UCSD-AML1 (cell line): Measurements from ENCODE around the gene SOX12.
"Not testable (repeated sequence)": the region's sequence is repeated elsewhere in the genome, so short reads cannot be mapped to it uniquely, and the experiment has no call there.

ENCODE experiments used
- DNase-seq: peaks from one replicate; lab custom pipeline; 2025; ENCODE audit not compliant: unreplicated experiment; lab: John Stamatoyannopoulos, UW

The SOX12 gene

GRCh38 chr20:328975-329695, 3.8 kb downstream of the SOX12 start:
- no peak for DNase-seq

GRCh38 chr20:329851-330232, 4.5 kb downstream of the SOX12 start:
- DNase-seq = no peak

- DNase-seq = peak; percentile 51
These were observed 5.1 kb downstream of the SOX12 start for GRCh38 chr20:330233-331149.

DNA sequence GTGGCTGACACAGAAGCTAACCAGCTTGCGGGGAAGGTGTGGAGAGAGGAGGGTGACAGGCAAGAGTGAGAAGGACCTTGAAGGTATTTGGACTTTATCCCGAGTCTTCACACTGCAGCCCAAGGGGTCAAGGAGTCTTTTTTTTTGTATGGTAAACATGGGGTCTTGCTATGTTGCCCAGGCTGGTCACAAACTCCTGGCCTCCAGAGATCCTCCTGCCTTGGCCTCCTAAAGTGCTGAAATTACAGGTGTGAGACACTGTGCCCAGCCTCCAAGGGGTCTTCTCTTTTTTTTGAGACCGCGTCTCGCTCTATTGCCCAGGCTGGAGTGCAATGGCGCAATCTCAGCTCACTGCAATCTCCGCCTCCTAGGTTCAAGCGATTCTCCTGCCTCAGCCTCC, 9.2 kb downstream of the SOX12 start:
- DNase-seq = no peak

- not testable (repeated sequence) for DNase-seq
These were observed 10.7 kb downstream of the SOX12 start for GRCh38 chr20:336040-336439.

DNA sequence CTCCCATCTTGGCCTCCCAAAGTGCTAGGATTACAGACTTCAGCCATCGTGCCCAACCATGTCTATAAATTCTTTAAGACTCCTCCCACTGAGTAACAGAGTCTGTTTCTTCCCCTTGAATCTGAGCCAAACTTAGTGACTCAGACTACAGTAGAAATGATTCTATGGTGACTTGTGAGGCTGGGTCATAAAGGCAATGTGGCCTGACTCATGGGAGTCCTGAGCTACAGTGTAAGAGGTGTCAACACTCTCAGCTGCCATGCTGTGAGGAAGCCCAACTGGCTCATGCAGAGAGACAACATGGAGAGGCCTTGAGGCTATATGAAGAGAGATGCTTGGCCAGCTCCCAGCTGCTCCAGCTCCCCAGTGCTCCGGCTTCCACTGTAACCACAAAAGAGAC, 16.3 kb downstream of the SOX12 start:
- DNase-seq = no peak

DNA sequence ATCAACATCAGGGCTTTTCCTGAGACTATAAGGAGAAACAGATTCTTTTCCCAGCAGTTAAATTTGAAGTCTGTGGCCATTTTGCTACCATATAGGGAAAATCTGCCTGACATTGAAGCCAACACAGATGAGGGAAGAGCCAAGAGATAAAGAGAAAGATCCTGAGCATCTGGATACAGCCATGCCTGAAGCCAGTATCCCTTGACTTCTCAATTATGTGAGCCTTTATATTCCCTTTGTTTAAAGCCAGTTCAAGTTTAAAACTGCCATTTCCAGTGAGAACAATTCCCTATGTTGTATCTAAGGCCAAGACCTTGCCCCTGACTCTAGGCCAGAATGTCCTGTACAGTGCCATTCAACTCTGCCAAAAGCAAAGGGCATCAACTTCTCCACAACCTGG, 17.8 kb downstream of the SOX12 start:
- no peak for DNase-seq

DNA sequence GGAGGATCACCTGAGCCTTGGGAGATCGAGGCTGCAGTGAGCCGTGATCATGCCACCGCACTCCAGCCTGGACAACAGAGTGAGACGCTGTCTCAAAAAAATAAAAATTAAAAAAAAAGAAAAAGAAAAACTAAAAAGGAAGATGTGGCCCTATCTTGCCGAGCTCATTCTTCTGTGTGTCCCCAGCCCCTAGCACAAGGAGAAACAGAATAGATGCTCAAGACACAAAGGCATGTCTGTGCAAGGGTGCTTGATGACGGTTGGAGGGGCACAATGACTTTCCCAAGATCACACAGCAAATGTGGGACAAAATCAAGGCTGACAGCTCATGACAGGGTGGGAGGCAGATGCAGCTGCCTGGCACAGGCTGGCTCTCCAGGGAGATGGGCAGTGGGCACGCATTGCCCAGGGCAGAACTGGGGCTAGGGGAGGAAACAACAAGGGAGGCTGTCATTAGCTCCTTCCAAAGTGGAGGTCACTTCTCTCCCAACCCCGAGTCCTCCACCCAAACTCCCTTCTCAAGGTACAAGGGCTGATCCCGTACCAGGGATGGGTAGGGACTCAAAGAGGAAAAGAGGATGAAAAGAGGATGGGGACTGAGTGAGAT, 20.8 kb downstream of the SOX12 start:
- no peak for DNase-seq

GRCh38 chr20:346640-347316, 21.4 kb downstream of the SOX12 start, which contains the start of gene NRSN2:
TSS of gene NRSN2 (plus strand) at chr20:347111. CDS start at chr20:349644, 2,533 bp downstream.
- no peak for DNase-seq

DNA sequence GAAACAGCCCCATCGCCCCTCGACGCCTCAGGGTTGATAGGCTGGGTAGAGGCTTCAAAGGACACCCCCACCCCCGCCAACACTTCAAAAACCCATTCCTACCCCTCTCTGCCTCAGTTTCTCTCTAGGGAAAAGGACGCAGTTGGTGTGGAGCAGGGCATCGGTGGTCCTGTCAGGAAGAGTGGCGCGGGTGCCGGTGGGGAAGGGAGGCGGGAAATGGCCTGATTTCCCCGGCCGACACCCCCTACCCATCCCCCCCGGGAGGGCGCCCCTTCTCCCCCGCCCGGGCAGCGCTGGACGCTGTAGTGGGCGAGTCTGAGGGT, 21.9 kb downstream of the SOX12 start:
- DNase-seq = no peak

GRCh38 chr20:347640-348484, 22.5 kb downstream of the SOX12 start:
- peak; percentile 79 for DNase-seq

- DNase-seq = no peak
These were observed 23.9 kb downstream of the SOX12 start for GRCh38 chr20:348972-349841.

DNA sequence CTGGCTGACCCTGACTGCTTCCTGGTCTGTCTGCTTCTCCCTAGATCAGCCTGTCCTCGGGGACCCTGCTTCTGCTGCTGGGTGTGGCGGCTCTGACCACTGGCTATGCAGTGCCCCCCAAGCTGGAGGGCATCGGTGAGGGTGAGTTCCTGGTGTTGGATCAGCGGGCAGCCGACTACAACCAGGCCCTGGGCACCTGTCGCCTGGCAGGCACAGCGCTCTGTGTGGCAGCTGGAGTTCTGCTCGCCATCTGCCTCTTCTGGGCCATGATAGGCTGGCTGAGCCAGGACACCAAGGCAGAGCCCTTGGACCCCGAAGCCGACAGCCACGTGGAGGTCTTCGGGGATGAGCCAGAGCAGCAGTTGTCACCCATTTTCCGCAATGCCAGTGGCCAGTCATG, 27.8 kb downstream of the SOX12 start:
- no peak for DNase-seq

DNA sequence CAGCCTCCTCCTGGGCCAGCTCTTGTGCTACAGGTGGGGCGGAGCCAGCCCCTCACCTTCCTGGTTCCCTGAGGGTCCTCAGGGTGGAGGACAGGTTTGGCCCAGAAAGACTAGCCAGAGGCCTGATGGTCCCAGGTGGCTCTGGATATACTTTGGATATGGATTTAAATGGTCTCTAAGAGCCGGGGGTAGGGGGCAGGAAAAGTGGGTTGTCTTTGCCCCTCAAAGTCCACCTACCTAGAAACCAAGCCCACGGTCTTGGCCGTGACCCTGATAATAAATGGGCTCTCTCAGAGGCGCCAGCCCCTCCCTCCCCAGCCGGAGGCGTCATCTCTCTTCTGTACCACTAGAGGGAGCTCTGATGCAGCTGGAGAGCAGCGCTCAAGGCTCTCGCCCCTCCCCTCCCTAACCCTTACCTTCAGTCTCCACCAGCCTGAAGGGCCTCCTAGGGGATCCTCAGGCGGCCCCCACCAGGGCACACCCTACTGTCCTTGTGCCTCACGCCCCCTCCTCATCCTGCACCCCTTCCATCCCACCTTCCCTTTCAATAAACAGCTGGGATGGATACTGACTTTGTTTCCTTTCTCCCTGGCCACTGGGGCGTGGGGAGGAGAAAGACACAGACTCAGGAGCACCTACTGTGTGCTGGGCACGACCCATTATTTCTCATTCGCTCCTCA, 29.1 kb downstream of the SOX12 start:
- DNase-seq = peak; percentile 77

GRCh38 chr20:356154-356553, 30.8 kb downstream of the SOX12 start:
- not testable (repeated sequence) for DNase-seq

DNA sequence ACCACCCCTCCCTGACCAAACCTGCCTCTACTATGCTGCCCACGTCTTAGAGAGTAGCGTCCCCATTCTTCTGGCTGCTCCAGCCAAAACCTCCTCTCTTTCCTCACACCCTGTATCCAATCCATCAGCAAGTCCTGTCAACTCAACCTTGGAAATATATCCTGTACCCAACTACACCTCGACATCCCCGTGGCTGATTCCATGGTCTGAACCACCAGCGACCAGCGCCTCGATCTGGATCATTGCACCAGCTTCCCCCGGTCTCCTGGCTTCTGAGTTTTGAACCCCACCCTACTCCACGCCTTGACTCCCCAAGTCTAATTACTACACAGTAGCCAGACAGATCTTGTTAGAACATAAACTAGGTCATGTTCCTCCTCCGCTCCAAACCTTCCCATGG, 31.4 kb downstream of the SOX12 start:
- no peak for DNase-seq

DNA sequence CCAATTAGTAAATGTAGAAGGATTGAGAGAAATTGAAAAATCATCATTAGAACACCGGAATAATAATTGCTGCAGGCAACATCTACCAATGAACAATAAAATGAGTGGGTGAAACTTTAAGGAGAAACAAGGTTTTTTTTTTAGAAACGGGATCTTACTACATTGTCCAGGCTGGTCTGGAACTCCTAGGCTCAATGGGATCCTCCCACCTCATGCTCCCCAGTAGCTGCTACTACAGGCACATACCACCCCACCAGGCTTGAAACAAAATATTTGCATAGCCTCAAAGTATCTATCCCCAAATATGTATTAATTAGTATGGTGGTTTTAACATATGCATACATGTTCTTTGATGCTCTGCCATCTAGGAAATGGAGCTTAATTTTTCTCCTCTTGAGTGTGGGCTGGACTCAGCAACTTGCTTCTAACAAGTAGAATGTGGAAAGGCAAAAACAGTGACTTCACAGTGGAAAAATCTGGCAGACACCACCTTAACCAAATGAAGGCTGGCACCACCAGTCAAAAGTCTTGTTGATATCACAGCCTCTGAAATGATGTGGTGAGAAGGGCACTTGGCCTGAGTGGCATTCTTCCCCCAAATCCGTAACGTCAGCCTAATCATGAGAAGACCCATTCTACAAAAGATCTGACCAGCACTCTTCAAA, 33.7 kb downstream of the SOX12 start:
- no peak for DNase-seq

GRCh38 chr20:361561-361960, 36.2 kb downstream of the SOX12 start:
- no peak for DNase-seq
